K562 (cell line): ENCODE results near the gene PRDM1. TPM values are rescaled to one million over a fixed set of nuclear protein-coding genes. Genes with fewer than 3 reads are reported as not detected.

Experiments used
- ARID2 ChIP-seq: fragments of 450-650 bp; IDR thresholded peaks from 2 replicates; pipeline ENCODE4 v1.6.1; 2017; ENCODE audit warnings: antibody characterized with exemption, mild to moderate bottlenecking
- BHLHE40 ChIP-seq: IDR thresholded peaks from 2 replicates; pipeline ENCODE4 v1.6.1; 2011; ENCODE audit warnings: low read length, improper control_type of control experiment
- DMBX1 ChIP-seq: fragments of 250-450 bp; sonication (Bioruptor Pico); IDR thresholded peaks from 2 replicates; pipeline ENCODE4 v1.8.0; 2022; ENCODE audit warnings: inconsistent platforms, mild to moderate bottlenecking, moderate library complexity, borderline replicate concordance
- FOSL1 ChIP-seq: fragments of 200-800 bp; sonication (Bioruptor generic); conservative IDR thresholded peaks from 2 replicates; pipeline ENCODE4 v1.6.1; 2016; ENCODE audit warnings: missing genetic modification characterization, missing compliant biosample characterization
- IRF9 ChIP-seq: fragments of 450-650 bp; IDR thresholded peaks from 2 replicates; pipeline ENCODE4 v1.6.1; 2016; ENCODE audit warnings: missing biosample characterization, missing genetic modification characterization
- MAFG ChIP-seq: fragments of 450-650 bp; conservative IDR thresholded peaks from 2 replicates; pipeline ENCODE4 v1.6.1; 2016; ENCODE audit warnings: missing genetic modification characterization, missing compliant biosample characterization
- MBD2 ChIP-seq: sonication (generic); IDR thresholded peaks from 2 replicates; pipeline ENCODE4 v1.6.1; 2016; ENCODE audit warnings: low read depth, borderline replicate concordance
- MCM3 ChIP-seq: fragments of 450-650 bp; IDR thresholded peaks from 2 replicates; pipeline ENCODE4 v1.6.1; 2016
- MCM5 ChIP-seq: fragments of 450-650 bp; IDR thresholded peaks from 2 replicates; pipeline ENCODE4 v1.6.1; 2016; ENCODE audit warnings: low read depth
- NCOR1 ChIP-seq: fragments of 450-650 bp; IDR thresholded peaks from 2 replicates; pipeline ENCODE4 v1.6.1; 2016; ENCODE audit warnings: mild to moderate bottlenecking, moderate library complexity
- RBM14 ChIP-seq: fragments of 200-400 bp; formaldehyde crosslinking; IDR thresholded peaks from 2 replicates; pipeline ENCODE4 v1.6.1; 2018; ENCODE audit warnings: low read depth, mild to moderate bottlenecking, low read length, moderate library complexity, borderline replicate concordance; ENCODE audit not compliant: insufficient read depth
- SRF ChIP-seq, 2 experiments: fragments of 250-450, 450-650 bp in 1 of 2; sonication (Bioruptor Pico) in 1 of 2; sonication (generic) in 1 of 2; formaldehyde crosslinking; IDR thresholded peaks; 2 replicates each; pipeline versions ENCODE4 v1.5.0 to v1.5.1; 2020 to 2022; ENCODE audit warnings: mild to moderate bottlenecking in 1 of 2, missing genetic modification reagents in 1 of 2
- XRCC5 ChIP-seq: fragments of 200-400 bp; formaldehyde crosslinking; IDR thresholded peaks from 2 replicates; pipeline ENCODE4 v1.6.1; 2017; ENCODE audit warnings: low read depth, mild to moderate bottlenecking, low read length
- ZNF224 ChIP-seq: sonication (generic); formaldehyde crosslinking; IDR thresholded peaks from 2 replicates; pipeline ENCODE4 v1.8.0; 2022; ENCODE audit warnings: mild to moderate bottlenecking, missing genetic modification reagents
- ZNF75A ChIP-seq: fragments of 450-650 bp; formaldehyde crosslinking; IDR thresholded peaks from 2 replicates; pipeline ENCODE4 v1.4.0; 2020; ENCODE audit warnings: mild to moderate bottlenecking
- polyA plus RNA-seq, 8 experiments: library from polyadenylated mRNA; depleted of rRNA in 4 of 8; stranded (reverse) in 5 of 8; unstranded in 3 of 8; fragments of >200 nt; fragmentation: Nextera tagmentation in 2 of 8; fragmentation: Illumina TruSeq in 1 of 8; extraction: Ambion mirVana in 2 of 8; extraction: Trizol in 1 of 8; gene quantifications; 2 replicates each; pipeline versions ENCODE4 v1.2.1 to v1.2.3, GENCODE V29; 2011 to 2014; ENCODE audit warnings: inconsistent platforms in 1 of 8, missing spikeins in 1 of 8
- total RNA-seq, 7 experiments: library from RNA; depleted of rRNA in 6 of 7; stranded (reverse); fragments of >200 nt in 6 of 7; fragmentation: Illumina TruSeq in 2 of 7; extraction: Trizol in 2 of 7; gene quantifications; 2 replicates each; pipeline versions ENCODE4 v1.2.1 to v1.2.3, GENCODE V29; 2011 to 2021; ENCODE audit warnings: low replicate concordance in 1 of 7
- TF ChIP-seq, protein P1 (sequence below): fragments of 450-650 bp; IDR thresholded peaks from 2 replicates; pipeline ENCODE4 v1.6.1; 2016
- TF ChIP-seq, protein P2 (sequence below): sonication (generic); formaldehyde crosslinking; IDR thresholded peaks from 2 replicates; pipeline ENCODE4 v1.8.0; 2023; ENCODE audit warnings: mild to moderate bottlenecking, missing genetic modification reagents
- TF ChIP-seq, protein P3 (sequence below): sonication (generic); formaldehyde crosslinking; IDR thresholded peaks from 2 replicates; pipeline ENCODE4 v1.8.0; 2023; ENCODE audit warnings: missing genetic modification reagents, mild to moderate bottlenecking, borderline replicate concordance
- TF ChIP-seq, protein P4 (sequence below): sonication (generic); formaldehyde crosslinking; IDR thresholded peaks from 2 replicates; pipeline ENCODE4 v1.8.0; 2022; ENCODE audit warnings: missing genetic modification reagents, mild to moderate bottlenecking, borderline replicate concordance

Gene PRDM1
- total and polyA plus RNA-seq, 9 of the 15 experiments (the other 6 are each of a cell fraction or from before 2014, with no cell fraction given): 0.09 to 0.89 (median 0.27) TPM

GRCh38 chr6:106134906-106135634 lies 48.9 kb downstream of the PRDM1 start (continued):
- TF ChIP-seq, protein P1, sequence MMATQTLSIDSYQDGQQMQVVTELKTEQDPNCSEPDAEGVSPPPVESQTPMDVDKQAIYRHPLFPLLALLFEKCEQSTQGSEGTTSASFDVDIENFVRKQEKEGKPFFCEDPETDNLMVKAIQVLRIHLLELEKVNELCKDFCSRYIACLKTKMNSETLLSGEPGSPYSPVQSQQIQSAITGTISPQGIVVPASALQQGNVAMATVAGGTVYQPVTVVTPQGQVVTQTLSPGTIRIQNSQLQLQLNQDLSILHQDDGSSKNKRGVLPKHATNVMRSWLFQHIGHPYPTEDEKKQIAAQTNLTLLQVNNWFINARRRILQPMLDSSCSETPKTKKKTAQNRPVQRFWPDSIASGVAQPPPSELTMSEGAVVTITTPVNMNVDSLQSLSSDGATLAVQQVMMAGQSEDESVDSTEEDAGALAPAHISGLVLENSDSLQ: peak; percentile 75
- TF ChIP-seq, protein P2, sequence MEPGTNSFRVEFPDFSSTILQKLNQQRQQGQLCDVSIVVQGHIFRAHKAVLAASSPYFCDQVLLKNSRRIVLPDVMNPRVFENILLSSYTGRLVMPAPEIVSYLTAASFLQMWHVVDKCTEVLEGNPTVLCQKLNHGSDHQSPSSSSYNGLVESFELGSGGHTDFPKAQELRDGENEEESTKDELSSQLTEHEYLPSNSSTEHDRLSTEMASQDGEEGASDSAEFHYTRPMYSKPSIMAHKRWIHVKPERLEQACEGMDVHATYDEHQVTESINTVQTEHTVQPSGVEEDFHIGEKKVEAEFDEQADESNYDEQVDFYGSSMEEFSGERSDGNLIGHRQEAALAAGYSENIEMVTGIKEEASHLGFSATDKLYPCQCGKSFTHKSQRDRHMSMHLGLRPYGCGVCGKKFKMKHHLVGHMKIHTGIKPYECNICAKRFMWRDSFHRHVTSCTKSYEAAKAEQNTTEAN (CRISPR knock-in tag): no peak
- TF ChIP-seq ZNF224 (CRISPR knock-in tag) (no peak), NCOR1 (peak; percentile 39; the same call in 1 of the 2 replicates), BHLHE40 (0 out of 2 replicates have a peak, but pooled peaks have one; percentile 38), DMBX1 (CRISPR knock-in tag) (no peak), SRF (CRISPR knock-in tag; IDR thresholded peaks at IDR 0.05) (no peak), FOSL1 (tag) (peak; percentile 93), IRF9 (tag) (no peak), ARID2 (no peak), MCM5 (no peak), MCM3 (no peak), MBD2 (no peak), ZNF75A (no peak), RBM14 (no peak), XRCC5 (no peak), MAFG (tag) (peak; percentile 92)
- TF ChIP-seq, protein P3, sequence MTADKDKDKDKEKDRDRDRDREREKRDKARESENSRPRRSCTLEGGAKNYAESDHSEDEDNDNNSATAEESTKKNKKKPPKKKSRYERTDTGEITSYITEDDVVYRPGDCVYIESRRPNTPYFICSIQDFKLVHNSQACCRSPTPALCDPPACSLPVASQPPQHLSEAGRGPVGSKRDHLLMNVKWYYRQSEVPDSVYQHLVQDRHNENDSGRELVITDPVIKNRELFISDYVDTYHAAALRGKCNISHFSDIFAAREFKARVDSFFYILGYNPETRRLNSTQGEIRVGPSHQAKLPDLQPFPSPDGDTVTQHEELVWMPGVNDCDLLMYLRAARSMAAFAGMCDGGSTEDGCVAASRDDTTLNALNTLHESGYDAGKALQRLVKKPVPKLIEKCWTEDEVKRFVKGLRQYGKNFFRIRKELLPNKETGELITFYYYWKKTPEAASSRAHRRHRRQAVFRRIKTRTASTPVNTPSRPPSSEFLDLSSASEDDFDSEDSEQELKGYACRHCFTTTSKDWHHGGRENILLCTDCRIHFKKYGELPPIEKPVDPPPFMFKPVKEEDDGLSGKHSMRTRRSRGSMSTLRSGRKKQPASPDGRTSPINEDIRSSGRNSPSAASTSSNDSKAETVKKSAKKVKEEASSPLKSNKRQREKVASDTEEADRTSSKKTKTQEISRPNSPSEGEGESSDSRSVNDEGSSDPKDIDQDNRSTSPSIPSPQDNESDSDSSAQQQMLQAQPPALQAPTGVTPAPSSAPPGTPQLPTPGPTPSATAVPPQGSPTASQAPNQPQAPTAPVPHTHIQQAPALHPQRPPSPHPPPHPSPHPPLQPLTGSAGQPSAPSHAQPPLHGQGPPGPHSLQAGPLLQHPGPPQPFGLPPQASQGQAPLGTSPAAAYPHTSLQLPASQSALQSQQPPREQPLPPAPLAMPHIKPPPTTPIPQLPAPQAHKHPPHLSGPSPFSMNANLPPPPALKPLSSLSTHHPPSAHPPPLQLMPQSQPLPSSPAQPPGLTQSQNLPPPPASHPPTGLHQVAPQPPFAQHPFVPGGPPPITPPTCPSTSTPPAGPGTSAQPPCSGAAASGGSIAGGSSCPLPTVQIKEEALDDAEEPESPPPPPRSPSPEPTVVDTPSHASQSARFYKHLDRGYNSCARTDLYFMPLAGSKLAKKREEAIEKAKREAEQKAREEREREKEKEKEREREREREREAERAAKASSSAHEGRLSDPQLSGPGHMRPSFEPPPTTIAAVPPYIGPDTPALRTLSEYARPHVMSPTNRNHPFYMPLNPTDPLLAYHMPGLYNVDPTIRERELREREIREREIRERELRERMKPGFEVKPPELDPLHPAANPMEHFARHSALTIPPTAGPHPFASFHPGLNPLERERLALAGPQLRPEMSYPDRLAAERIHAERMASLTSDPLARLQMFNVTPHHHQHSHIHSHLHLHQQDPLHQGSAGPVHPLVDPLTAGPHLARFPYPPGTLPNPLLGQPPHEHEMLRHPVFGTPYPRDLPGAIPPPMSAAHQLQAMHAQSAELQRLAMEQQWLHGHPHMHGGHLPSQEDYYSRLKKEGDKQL (CRISPR knock-in tag): no peak
- TF ChIP-seq, protein P4, sequence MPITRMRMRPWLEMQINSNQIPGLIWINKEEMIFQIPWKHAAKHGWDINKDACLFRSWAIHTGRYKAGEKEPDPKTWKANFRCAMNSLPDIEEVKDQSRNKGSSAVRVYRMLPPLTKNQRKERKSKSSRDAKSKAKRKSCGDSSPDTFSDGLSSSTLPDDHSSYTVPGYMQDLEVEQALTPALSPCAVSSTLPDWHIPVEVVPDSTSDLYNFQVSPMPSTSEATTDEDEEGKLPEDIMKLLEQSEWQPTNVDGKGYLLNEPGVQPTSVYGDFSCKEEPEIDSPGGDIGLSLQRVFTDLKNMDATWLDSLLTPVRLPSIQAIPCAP (CRISPR knock-in tag): no peak
